NB4 (cell line): ENCODE results near the gene ARL6IP6.
"Not testable (repeated sequence)": the region's sequence is repeated elsewhere in the genome, so short reads cannot be mapped to it uniquely, and the experiment has no call there.

Source experiments
- DNase-seq: peaks from one replicate; pipeline ENCODE4 v3.0.0; 2010; ENCODE audit warnings: low read depth
- H3K4me3 ChIP-seq: one replicate; pipeline ENCODE4 v1.5.1; 2011; ENCODE audit warnings: mild to moderate bottlenecking, low read depth, low read length, moderate library complexity
- MYC ChIP-seq: IDR thresholded peaks from 2 replicates; pipeline ENCODE4 v1.6.1; 2011; ENCODE audit warnings: low read depth, low read length
- POLR2A ChIP-seq: IDR thresholded peaks from 2 replicates; pipeline ENCODE4 v1.6.1; 2011; ENCODE audit warnings: mild to moderate bottlenecking; ENCODE audit not compliant: insufficient read length; ENCODE audit errors: extremely low read depth
- TF ChIP-seq, protein P1 (sequence below): IDR thresholded peaks from 2 replicates; pipeline ENCODE4 v1.6.1; 2011; ENCODE audit warnings: low read depth, low read length
- TF ChIP-seq, protein P2 (sequence below): IDR thresholded peaks from one replicate; pipeline ENCODE4 v1.5.1; 2012; ENCODE audit warnings: low read depth, low read length

ARL6IP6 gene

DNA sequence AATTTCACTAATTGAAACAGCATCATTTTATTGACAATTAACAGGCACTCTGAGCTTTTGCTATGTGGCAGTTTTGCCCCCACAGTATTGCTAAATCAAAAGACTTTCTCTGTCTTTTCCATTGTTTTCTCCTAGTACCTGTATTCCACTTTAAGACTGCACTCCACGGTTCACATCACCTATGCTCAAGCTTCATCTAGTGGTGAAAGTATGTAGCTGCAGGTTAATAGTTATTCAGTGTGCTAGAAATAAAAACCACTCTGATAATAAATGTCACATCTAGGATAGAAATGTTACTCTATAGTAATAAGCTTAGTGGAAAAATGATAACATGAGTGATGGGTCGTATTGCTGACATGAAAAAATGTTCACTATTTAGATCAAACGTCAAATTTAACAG lies 24.6 kb downstream of the ARL6IP6 start:
- no peak overlapping the region for H3K4me3 ChIP-seq
- DNase-seq: no peak
- TF ChIP-seq, protein P1, sequence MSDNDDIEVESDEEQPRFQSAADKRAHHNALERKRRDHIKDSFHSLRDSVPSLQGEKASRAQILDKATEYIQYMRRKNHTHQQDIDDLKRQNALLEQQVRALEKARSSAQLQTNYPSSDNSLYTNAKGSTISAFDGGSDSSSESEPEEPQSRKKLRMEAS: no peak
- TF ChIP-seq, protein P2, sequence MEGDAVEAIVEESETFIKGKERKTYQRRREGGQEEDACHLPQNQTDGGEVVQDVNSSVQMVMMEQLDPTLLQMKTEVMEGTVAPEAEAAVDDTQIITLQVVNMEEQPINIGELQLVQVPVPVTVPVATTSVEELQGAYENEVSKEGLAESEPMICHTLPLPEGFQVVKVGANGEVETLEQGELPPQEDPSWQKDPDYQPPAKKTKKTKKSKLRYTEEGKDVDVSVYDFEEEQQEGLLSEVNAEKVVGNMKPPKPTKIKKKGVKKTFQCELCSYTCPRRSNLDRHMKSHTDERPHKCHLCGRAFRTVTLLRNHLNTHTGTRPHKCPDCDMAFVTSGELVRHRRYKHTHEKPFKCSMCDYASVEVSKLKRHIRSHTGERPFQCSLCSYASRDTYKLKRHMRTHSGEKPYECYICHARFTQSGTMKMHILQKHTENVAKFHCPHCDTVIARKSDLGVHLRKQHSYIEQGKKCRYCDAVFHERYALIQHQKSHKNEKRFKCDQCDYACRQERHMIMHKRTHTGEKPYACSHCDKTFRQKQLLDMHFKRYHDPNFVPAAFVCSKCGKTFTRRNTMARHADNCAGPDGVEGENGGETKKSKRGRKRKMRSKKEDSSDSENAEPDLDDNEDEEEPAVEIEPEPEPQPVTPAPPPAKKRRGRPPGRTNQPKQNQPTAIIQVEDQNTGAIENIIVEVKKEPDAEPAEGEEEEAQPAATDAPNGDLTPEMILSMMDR: peak; percentile 16
- TF ChIP-seq POLR2A (no peak), MYC (no peak)

DNA sequence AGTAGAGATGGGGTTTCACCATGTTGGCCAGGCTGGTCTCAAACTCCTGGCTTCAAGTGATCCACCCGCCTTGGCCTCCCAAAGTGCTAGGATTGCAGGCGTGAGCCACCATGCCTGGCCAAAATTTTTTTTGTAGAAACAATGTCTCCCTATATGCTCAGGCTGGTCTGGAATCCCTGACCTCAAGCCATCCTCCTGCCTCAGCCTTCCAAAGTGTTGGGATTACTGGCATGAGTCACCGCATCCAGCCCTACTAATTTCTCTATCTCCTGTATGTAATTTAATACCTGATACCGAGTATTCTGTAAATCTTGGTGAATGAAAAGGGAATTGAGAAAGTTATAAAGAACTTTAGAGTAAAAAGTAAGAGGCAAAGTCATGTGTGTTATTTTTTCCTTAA lies 29.3 kb downstream of the ARL6IP6 start:
- H3K4me3 ChIP-seq, DNase-seq: not testable (repeated sequence)

DNA sequence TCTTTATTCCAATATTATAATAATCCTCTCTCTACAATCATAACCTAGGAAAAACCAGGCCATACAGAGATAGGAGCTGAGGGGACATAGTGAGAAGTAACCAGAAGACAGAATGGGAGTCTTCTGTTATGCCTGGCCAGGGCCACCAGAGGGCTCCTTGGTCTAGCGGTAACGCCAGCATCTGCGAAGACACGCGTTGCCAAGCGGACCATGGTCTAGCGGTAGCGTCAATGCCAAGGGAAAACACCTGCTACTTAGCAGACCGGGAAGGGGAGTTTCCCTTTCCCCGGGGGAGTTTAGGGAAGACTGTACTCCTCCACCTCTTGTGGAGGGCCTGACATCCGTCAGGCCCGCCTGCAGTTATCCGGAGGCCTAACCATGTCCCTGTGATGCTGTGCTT lies 36.6 kb downstream of the ARL6IP6 start:
- peak; percentile 11 for DNase-seq

DNA sequence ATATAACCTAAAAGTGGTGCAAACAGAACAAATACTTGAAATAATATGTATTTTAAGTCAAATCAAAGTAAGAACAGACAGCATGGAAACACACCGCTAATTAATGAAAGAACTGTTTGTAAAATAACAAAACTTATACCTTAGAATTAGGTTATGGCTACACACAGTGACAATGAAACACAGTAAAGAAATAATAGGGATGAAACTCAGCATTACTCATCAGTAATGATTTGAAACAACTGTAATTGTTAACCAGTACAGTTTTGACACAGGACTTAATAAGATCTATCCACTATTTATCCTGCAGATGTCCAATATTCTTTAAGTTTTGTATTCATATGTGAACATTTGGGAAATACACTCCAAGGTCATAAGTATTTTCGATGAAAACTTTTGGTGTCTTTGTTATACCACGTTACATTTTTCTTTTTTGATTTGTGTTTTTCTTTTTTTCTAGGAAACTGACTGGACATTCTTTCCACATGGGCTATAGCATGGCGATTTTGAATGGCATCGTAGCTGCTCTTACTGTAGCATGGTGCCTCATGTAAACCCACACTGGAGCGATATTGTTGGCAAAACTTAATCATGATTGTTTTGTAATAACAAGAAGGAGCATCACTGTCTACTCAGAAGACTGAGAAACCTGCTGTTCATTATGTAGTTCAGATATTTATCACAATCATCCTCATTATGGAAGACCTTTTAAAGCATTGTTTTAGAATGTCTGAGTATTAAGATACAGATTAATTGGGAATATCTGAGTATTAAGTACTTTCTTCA lies 41.1 kb downstream of the ARL6IP6 start:
- no peak for DNase-seq
- H3K4me3 ChIP-seq: no peak overlapping the region
- no peak for TF ChIP-seq POLR2A
- TF ChIP-seq, protein P1: no peak
- no peak for TF ChIP-seq MYC
- TF ChIP-seq, protein P2: no peak

More for the DNA sequence above, 36.6 kb downstream of the ARL6IP6 start:
- TF ChIP-seq, protein P1: no peak
- TF ChIP-seq, protein P2: peak; percentile 24
- TF ChIP-seq POLR2A: no peak
- no peak for TF ChIP-seq MYC
- no peak overlapping the region for H3K4me3 ChIP-seq

DNA sequence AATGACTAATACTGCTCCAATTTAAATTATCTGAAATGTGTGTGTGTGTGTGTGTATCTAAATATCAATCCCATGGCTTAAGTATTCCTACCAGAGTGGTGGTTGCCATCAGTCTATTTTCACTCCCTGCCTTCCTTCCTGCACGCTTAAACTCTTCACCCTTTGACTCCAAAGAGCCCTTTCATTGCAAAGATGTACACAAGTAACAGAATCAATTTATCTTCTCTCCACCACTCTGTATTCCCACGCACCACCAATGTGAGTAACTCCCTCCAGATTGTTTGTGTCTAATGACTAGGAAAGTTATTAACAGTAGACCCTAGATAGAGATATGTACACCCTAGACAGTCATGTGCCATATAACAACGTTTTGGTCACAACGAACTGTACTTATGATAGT lies 42.8 kb downstream of the ARL6IP6 start:
- TF ChIP-seq MYC (no peak), POLR2A (no peak)
- TF ChIP-seq, protein P1: no peak
- TF ChIP-seq, protein P2: no peak
- DNase-seq: no peak
- no peak overlapping the region for H3K4me3 ChIP-seq

DNA sequence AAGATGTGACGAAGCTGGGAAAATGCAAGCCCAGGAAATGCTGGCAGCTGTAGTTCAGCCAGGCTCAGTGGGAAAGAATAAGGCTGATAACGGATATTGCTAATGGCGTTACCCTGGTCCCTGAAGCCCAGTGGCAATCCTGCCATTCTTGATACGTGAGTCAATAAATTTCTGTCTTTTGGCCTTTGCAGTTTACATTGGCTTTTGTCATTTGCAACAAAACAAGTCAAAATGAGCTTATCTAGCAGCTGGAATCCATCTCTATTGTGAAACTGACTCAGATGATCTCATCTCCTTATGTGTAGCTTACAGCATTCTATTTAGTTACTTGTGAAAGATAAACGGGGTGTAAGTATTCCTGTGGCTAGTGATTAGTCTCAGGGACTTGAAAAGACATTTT lies 43.8 kb downstream of the ARL6IP6 start:
- no peak for TF ChIP-seq POLR2A
- no peak for DNase-seq
- no peak overlapping the region for H3K4me3 ChIP-seq

DNA sequence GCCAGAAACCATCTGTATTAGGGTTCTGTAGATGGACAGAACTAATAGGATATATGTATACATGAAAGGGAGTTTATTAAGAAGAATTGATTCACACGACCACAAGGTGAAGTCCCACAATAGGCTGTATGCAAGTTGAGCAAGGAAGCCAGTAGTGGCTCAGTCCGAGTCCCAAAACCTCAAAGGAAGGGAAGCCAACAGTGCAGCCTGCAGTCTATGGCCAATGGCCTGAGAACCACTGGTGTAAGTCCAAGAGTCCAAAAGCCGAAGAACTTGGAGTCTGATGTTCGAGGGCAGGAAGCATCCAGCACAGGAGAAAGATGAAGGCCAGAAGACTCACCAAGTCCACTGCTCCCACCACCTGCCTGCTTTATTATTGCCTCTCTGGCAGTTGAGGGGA lies 44.8 kb downstream of the ARL6IP6 start:
- DNase-seq, H3K4me3 ChIP-seq: not testable (repeated sequence)

DNA sequence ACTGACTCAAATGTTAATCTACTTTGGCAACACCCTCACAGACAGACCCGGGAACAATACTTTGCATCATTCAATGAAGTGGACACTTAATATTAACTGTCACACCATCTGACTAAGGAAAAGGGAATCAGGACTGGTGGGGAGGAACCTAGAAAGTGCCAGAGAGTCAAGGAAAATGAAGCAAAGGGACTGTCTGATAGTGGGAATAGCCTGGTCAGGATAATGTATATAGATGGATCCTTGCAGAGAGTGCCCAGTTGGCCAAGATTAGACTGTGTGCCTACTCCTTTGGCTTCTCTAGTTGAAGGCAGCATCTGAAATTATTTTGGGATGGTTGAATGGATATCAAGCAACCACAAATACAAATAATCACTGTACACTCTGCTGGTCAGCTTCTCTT lies 45.2 kb downstream of the ARL6IP6 start:
- TF ChIP-seq POLR2A (no peak), MYC (no peak)
- TF ChIP-seq, protein P2: no peak
- TF ChIP-seq, protein P1: no peak

More for the DNA sequence above, 45.2 kb downstream of the ARL6IP6 start:
- no peak for DNase-seq
- H3K4me3 ChIP-seq: no peak overlapping the region
